ENCODE results near the gene CHD5.

DNA sequence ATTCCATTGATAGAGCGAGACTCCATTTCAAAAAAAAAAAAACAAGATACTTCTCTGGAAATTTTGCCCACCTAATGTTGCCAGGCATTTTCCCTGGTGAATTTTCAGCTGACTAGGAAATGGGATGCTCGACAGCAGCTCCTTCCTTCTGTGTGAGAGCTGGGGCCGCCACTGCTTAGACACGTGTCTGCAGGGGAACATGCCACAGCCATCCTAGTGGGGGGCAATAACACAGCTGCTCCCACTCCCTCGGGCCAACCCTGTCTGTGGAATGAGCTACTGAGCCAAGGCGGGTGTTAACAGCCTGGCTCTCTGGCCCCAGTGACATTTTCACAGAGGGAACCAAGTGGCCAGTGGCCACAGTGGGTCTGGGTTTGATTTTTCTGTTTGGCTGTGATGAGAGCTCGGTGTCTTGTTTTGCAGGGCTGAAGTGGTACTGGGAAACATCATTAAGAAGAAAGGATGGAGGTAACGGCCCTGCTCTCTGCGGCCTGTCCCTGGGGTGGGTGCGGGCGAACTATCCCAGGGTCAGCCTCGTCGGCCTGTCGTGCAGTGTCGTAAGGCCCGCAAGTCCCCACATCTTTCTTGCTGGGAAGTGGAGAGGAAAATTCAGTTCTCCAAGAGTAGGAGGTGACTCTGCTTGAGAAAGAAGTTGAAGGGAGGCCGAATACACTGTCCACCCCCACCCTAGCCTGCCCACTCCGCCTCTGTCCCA is 95.2 kb downstream of the CHD5 start:
- no peak for TF ChIP-seq GATA2 (IDR thresholded peaks at IDR 0.05; ENCODE audit: low read depth, low read length)
- TF ChIP-seq GATA3 (IDR thresholded peaks at IDR 0.05; ENCODE audit: low read depth, low read length) = no peak

All from SH-SY5Y (cell line).